Subcutaneous adipose tissue (tissue), 4 donors: ENCODE results near the gene PLEKHS1. TPM values are rescaled to one million over a fixed set of nuclear protein-coding genes. Genes with fewer than 3 reads are reported as not detected.

Experiments used
- small RNA-seq: library from RNA; depleted of rRNA; stranded (forward); fragments of <200 nt; gene quantifications from one replicate; pipeline ENCODE3, GENCODE V24; 2016
- total RNA-seq, 4 donors: library from RNA; depleted of rRNA; stranded (reverse); fragments of >200 nt; gene quantifications; one replicate each; pipeline ENCODE4 v1.1.0, GENCODE V29; 2016
- TF ChIP-seq, protein P1 (sequence below): fragments of 450-650 bp; IDR thresholded peaks from one replicate; pipeline ENCODE4 v1.5.1; 2016; ENCODE audit warnings: low read depth, mild to moderate bottlenecking, control low read depth, antibody characterized with exemption, moderate library complexity

The PLEKHS1 gene
- total RNA-seq, 4 donors from 2014 or later: 0.17 TPM; not detected in 3

GRCh38 chr10:113823389-113823788 is 71.9 kb downstream of the PLEKHS1 start:
- TF ChIP-seq, protein P1, sequence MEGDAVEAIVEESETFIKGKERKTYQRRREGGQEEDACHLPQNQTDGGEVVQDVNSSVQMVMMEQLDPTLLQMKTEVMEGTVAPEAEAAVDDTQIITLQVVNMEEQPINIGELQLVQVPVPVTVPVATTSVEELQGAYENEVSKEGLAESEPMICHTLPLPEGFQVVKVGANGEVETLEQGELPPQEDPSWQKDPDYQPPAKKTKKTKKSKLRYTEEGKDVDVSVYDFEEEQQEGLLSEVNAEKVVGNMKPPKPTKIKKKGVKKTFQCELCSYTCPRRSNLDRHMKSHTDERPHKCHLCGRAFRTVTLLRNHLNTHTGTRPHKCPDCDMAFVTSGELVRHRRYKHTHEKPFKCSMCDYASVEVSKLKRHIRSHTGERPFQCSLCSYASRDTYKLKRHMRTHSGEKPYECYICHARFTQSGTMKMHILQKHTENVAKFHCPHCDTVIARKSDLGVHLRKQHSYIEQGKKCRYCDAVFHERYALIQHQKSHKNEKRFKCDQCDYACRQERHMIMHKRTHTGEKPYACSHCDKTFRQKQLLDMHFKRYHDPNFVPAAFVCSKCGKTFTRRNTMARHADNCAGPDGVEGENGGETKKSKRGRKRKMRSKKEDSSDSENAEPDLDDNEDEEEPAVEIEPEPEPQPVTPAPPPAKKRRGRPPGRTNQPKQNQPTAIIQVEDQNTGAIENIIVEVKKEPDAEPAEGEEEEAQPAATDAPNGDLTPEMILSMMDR: no peak

GRCh38 chr10:113825791-113826190 is 74.3 kb downstream of the PLEKHS1 start:
- TF ChIP-seq, protein P1: no peak

Small RNA genes within 50 kb of the gene (small RNA-seq; reads per million reads assigned to genes)
- not detected for gene RF00560

Other genes with a start within 250 kb of the PLEKHS1 start
- not detected for gene HABP2, start 198.6 kb upstream of the PLEKHS1 start, total RNA-seq
- not detected for gene NRAP, start 87.6 kb upstream of the PLEKHS1 start, total RNA-seq
- 10 to 100 TPM; 18.5 to 27.4 (median 20.7) TPM for gene CASP7, start 71.8 kb upstream of the PLEKHS1 start, total RNA-seq
- 1 to 10 TPM; 2.4 to 4.4 (median 3.1) TPM for gene DCLRE1A, start 102.4 kb downstream of the PLEKHS1 start, total RNA-seq
- gene NHLRC2, start 103.0 kb downstream of the PLEKHS1 start, total RNA-seq: 10 to 100 TPM; 25.0 to 68.6 (median 45.6) TPM